ENCODE measurements around the gene STK32C. TPM values are rescaled to one million over a fixed set of nuclear protein-coding genes. Genes with fewer than 3 reads are reported as not detected.
"Not testable (repeated sequence)": the region's sequence is repeated elsewhere in the genome, so short reads cannot be mapped to it uniquely, and the experiment has no call there.

STK32C gene
- total RNA-seq, 1 donor, result 4.2 TPM

DNA sequence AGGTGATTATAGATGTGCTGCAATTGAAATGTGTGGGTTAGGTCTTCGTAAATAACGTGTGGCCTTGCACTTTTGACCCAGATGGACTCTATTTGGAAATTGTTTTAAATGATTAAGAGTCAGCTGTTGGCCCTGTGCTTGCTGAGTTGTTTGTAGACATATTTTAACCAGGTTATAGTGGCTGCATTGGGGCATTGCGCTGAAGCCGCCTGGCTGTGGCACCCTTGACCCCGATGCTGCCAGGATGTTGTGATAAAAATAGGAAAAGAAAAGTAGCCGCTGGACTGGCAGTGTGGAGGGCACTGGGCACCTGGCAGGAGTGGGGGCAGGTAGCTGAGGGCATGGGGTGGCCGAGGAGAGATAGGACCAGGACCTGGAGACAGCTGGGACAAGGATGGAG is 37.6 kb upstream of the STK32C start:
- H3K4me1 ChIP-seq (ENCODE audit: insufficient read depth, low read length), result no peaks in the 10 kb centered on the region
- no peaks in the 10 kb centered on the region for H3K9me3 ChIP-seq (ENCODE audit: low read depth, low read length)
- H3K4me3 ChIP-seq (ENCODE audit: low read length), result no peak overlapping the region
- no peaks in the 10 kb centered on the region for H3K27me3 ChIP-seq (ENCODE audit: insufficient read depth, low read length)

DNA sequence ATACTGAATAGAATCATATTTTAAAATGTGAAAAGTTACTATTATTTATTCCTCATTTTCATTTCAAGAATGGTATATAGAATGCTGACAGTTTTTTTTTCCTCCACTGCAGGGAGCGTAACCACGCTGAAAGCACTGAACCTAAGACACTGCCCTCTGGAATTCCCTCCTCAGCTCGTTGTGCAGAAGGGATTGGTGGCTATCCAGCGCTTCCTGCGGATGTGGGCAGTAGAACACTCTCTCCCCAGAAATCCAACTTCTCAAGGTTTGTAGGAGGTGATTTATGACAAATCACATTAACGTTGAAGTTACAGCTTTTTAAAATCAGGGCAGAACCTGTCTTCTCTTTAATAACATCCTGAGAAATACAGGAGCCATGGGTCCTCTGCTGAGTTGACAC is 36.6 kb upstream of the STK32C start:
- no peaks in the 10 kb centered on the region for H3K27me3 ChIP-seq (ENCODE audit: insufficient read depth, low read length)
- H3K4me1 ChIP-seq (ENCODE audit: insufficient read depth, low read length), result no peaks in the 10 kb centered on the region
- no peaks in the 10 kb centered on the region for H3K9me3 ChIP-seq (ENCODE audit: low read depth, low read length)
- H3K4me3 ChIP-seq (ENCODE audit: low read length), result no peak overlapping the region

DNA sequence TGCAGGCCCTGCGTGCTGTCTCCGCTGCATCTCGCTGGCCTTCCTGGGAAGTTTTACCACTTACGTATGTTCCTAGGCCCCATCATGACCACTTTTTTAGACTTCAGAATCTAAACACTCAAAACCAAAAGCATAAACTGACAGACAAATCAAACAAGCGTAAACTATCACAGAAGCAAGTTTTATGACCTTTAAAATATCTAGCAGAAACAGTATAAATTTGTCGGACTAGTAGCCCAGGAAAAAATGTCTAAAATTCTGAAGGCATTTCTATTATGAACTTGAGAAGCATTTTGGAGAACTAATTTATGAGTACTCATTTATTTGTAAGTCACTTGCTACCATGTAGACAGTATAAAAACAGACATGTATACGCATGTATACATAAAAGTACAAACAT is 34.8 kb upstream of the STK32C start:
- Histone ChIP-seq H3K27me3 (ENCODE audit: insufficient read depth, low read length) (no peaks in the 10 kb centered on the region), H3K9me3 (ENCODE audit: low read depth, low read length) (no peaks in the 10 kb centered on the region), H3K4me1 (ENCODE audit: insufficient read depth, low read length) (peaks cover under 1% of the 10 kb centered on the region), H3K4me3 (ENCODE audit: low read length) (no peak overlapping the region)

DNA sequence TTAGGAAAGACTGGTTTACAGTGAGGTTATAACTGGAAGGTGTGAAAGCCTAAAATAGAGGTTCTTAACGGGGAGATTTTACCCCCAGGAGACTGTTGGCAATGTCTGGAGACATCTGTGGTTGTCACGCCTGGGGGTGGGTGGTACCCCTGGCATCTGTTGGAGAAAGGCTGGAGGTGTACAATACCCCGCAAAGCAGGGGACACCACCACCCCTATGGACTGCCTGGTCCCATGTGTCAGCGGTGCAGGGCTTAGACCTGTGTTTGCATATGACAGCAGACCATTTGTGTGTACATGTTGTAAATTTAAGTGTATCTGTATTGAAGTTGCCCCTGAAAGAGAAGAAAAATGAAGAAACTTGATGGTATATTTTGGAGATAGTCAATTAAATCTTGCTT is 34.0 kb upstream of the STK32C start:
- Histone ChIP-seq H3K9me3 (ENCODE audit: low read depth, low read length) (no peaks in the 10 kb centered on the region), H3K27me3 (ENCODE audit: insufficient read depth, low read length) (no peaks in the 10 kb centered on the region), H3K4me3 (ENCODE audit: low read length) (no peak overlapping the region), H3K4me1 (ENCODE audit: insufficient read depth, low read length) (peaks cover 5% of the 10 kb centered on the region)

DNA sequence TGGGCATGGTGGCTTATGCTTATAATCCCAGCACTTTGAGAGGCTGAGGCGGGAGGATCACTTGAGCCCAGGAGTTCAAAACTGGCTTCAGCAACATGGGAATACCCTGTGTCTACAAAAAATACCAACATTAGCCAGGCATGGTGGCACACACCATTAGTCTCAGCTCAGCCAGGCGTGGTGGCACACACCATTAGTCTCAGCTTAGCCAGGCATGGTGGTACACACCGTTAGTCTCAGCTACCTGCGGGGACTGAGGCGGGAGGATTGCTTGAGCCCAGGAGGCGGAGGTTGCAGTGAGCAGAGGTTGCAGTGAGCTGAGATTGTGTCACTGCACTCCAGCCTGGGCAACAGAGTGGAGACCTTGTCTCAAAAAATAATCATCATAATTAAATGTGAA is 33.3 kb upstream of the STK32C start:
- Histone ChIP-seq H3K27me3 (ENCODE audit: insufficient read depth, low read length) (no peaks in the 10 kb centered on the region), H3K4me1 (ENCODE audit: insufficient read depth, low read length) (peaks cover 12% of the 10 kb centered on the region), H3K4me3 (ENCODE audit: low read length) (no peak overlapping the region), H3K9me3 (ENCODE audit: low read depth, low read length) (no peaks in the 10 kb centered on the region)

DNA sequence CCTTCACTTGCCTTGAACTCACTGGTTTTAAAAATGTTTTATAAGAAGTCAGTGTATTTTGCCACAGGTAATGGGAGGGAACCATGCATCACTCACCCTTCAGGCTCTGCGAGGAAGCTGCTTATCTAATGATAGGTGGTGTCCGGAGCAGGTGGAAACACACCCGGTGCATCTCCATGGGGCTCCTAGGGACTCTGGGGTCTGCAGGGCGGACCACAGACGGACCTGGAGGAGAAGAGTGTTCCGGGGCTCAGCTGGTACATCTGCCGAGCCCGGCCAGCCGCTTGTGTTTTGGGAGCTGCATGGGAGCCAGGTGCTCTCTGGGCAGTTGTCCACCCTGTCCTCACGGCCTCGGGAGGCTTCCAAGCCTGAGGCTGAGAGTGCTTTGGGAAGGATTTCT is 31.5 kb upstream of the STK32C start:
- Histone ChIP-seq H3K9me3 (ENCODE audit: low read depth, low read length) (no peaks in the 10 kb centered on the region), H3K4me3 (ENCODE audit: low read length) (no peak overlapping the region), H3K27me3 (ENCODE audit: insufficient read depth, low read length) (no peaks in the 10 kb centered on the region), H3K4me1 (ENCODE audit: insufficient read depth, low read length) (peaks cover 29% of the 10 kb centered on the region)

DNA sequence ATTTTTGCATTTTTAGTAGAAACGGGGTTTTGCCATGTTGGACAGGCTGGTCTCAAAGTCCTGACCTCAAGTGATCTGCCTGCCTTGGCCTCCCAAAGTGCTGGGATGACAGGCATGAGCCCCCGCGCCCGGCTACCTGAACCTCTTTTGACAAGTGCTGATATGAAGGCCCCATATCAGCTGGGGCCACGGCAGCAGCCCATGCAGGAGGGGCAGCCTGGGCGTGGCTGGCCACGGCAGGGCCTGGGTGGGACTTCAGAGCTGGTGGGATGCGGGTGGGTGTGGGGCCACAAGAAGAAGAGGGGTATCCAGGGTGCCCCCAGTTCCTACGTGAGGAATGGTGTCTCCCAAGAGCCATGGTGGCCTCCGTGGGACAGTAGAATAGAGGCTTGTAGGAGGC is 31.1 kb upstream of the STK32C start:
- Histone ChIP-seq H3K4me3 (ENCODE audit: low read length) (no peak overlapping the region), H3K27me3 (ENCODE audit: insufficient read depth, low read length) (no peaks in the 10 kb centered on the region), H3K4me1 (ENCODE audit: insufficient read depth, low read length) (peaks cover 31% of the 10 kb centered on the region), H3K9me3 (ENCODE audit: low read depth, low read length) (no peaks in the 10 kb centered on the region)

DNA sequence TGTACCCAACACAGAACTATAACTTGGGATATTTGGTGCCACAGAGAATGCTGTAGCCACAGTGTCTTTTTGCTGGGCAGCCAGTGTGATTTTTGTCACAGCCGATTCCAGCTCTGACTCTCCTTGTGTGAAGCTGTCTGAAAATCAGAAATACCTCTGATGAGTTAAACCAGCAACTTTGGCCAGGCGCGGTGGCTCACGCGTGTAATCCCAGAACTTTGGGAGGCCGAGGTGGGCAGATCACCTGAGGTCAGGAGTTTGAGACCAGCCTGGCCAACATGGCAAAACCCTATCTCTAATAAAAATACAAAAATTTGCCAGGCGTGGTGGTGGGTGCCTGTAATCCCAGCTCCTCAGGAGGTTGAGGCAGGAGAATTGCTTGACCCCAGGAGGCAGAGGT is 30.1 kb upstream of the STK32C start:
- H3K9me3 ChIP-seq (ENCODE audit: low read depth, low read length); H3K4me3 ChIP-seq (ENCODE audit: low read length); H3K27me3 ChIP-seq (ENCODE audit: insufficient read depth, low read length): not testable (repeated sequence)
- H3K4me1 ChIP-seq (ENCODE audit: insufficient read depth, low read length), result peaks cover 38% of the 10 kb centered on the region

DNA sequence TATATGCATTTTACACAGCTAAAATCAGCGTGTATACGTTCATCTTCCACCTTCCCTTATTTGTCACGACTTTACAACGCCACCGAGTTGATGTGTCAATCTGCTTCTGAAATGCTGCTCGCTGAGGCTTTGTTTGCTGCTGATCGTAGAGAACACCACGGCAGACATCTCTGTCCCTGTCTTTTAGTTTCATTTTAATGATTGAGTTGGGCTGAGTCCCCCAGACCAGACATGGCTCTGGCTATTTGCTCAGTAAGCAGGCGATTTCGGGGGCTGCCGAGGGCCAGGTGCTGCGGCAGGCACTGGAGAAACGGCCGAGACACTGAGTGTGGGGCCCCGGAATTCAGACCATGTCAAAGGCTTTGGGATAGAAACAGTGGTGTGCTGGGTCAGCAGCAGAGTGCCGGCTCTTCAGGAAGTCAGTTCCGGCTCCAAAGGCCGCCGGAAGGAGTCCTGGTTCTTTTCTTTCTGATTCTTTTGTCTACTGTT is 29.2 kb upstream of the STK32C start:
- no peaks in the 10 kb centered on the region for H3K9me3 ChIP-seq (ENCODE audit: low read depth, low read length)
- H3K4me1 ChIP-seq (ENCODE audit: insufficient read depth, low read length), result peaks cover 45% of the 10 kb centered on the region
- H3K4me3 ChIP-seq (ENCODE audit: low read length), result peak overlapping the region; percentile 44
- H3K27me3 ChIP-seq (ENCODE audit: insufficient read depth, low read length), result no peaks in the 10 kb centered on the region

DNA sequence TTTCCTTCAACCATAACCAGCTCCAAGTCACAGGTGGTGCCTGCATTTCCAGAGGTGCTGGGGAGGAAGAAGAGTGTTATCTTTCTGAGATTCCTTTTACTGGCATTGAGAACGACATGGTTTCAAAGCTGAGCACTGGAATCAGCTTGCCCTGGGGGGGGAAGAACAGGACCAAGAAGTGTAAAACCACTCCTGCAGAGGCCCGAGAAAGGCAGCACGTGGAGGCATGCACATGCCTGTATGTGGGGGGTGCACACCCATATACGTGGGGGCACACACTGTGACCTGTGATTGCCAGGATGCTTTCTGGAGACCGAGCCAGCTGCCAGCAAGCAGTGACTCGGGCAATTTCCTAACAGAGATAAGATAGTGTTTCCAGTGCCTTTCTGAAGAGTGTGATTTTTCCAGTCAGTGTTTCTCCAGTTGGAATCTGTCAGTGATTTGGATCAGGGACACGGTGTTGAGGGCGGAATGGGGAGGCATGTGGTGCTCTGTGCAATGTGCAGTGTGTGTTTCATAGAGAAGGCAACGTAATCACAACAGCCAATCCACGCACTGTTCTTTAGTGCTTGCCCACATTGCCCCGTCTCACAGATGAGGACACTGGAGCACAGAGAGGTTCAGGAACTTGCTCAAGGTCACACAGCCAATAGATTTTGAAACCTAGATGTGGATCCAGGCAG is 28.5 kb upstream of the STK32C start:
- peaks cover 48% of the 10 kb centered on the region for H3K4me1 ChIP-seq (ENCODE audit: insufficient read depth, low read length)
- peak overlapping the region; percentile 44 for H3K4me3 ChIP-seq (ENCODE audit: low read length)
- H3K9me3 ChIP-seq (ENCODE audit: low read depth, low read length), result no peaks in the 10 kb centered on the region
- no peaks in the 10 kb centered on the region for H3K27me3 ChIP-seq (ENCODE audit: insufficient read depth, low read length)

DNA sequence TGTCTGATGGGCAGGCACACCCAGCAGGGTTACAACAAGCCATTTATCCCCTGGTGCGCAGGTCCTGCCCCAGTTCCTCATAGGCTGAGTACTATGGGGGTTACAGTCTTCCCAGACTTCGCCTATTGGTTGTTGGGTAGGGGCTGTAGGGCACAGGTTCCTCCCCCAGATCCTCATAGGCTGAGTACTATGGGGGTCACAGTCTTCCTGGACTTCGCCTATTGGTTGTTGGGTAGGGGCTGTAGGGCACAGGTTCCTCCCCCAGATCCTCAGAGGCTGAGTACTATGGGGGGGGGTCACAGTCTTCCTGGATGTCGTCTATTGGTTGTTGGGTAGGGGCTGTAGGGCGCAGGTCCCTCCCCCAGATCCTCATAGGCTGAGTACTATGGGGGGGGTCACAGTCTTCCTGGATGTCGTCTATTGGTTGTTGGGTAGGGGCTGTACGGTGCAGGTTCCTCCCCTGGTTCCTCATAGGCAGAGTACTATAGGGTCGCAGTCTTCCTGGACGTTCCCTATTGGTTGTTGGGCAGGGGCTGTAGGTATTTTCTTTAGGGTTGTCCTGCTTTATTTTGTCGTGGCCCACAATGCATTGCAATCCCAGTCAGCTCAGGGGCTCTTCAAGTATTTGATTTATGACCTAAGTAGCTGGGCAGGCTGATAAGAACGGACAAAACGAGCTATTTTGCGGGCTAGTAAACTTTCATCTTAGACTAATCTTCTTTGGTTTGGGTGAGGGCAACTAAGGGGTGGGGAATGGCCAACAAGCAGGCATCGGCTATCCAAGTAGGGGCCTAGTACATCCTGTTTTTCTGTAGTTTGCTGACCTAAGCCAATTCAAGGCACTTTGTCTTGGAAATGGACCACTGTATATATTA is 27.7 kb upstream of the STK32C start:
- peaks cover 55% of the 10 kb centered on the region for H3K4me1 ChIP-seq (ENCODE audit: insufficient read depth, low read length)
- H3K9me3 ChIP-seq (ENCODE audit: low read depth, low read length), result no peaks in the 10 kb centered on the region
- H3K4me3 ChIP-seq (ENCODE audit: low read length), result no peak overlapping the region
- no peaks in the 10 kb centered on the region for H3K27me3 ChIP-seq (ENCODE audit: insufficient read depth, low read length)

DNA sequence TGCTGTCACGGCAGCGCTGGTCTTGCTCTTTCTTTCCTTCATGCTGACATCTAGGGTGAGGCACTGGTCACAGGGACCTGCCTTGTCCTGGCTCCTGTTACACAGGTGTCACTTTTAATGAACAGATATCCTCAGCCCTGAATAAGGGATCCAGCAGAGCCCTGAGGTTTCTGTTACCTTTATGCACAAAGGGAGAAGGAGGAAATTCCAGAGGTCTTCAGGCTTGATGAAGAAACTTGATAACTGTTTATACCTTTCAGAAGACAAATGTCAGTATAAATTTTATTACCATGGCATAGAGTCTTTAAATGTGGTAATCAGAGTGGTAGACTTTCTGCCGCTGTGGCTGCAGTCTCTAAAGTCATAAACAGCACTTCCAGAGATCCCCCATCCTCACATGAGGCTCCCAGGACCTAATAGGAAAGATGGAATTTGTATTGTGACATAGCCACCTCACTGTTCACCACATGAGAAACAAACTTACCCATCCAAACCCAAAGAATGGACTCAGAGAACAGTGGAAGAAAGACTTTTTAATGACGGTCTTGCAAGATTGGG is 27.0 kb upstream of the STK32C start:
- Histone ChIP-seq H3K27me3 (ENCODE audit: insufficient read depth, low read length) (no peaks in the 10 kb centered on the region), H3K4me1 (ENCODE audit: insufficient read depth, low read length) (peaks cover 63% of the 10 kb centered on the region), H3K9me3 (ENCODE audit: low read depth, low read length) (no peaks in the 10 kb centered on the region), H3K4me3 (ENCODE audit: low read length) (no peak overlapping the region)

DNA sequence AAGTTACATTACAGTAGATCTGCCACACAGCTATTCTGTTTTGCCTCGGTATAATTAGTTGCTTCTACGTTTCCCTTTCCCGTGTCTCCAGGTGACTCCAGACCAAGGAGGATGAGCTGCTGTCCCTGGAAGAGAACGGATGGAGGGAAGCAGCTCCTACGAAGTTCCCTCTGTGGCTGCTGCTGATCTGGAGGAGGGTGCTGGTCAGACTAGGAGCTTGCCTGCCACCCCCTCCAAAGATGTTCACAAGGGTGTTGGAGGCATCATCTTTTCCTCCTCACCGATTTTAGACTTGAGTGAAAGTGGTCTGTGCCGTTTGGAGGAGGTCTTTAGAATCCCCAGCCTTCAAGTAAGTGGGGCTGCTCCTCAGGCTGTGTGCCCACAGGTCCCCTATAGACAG is 25.6 kb upstream of the STK32C start:
- Histone ChIP-seq H3K4me3 (ENCODE audit: low read length) (no peak overlapping the region), H3K27me3 (ENCODE audit: insufficient read depth, low read length) (no peaks in the 10 kb centered on the region), H3K9me3 (ENCODE audit: low read depth, low read length) (no peaks in the 10 kb centered on the region), H3K4me1 (ENCODE audit: insufficient read depth, low read length) (peaks cover 76% of the 10 kb centered on the region)

DNA sequence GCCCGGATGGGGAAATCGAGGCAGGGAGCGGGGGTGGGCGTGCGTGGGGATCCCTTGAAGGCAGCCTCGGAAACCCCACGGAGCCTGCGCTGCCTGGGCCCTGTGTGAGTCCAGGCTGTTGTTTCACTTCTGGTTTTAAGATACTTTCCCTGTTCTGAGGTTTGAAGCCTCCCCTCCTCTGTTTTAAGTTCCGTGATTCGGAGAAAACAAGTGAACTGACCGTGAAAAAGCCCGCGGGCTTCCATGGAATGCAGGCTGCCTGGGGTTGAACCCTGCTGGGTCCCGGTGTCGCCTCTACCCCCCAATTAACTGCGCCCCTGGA is 24.6 kb upstream of the STK32C start:
- Histone ChIP-seq H3K27me3 (ENCODE audit: insufficient read depth, low read length) (no peaks in the 10 kb centered on the region), H3K4me1 (ENCODE audit: insufficient read depth, low read length) (peaks cover 78% of the 10 kb centered on the region), H3K4me3 (ENCODE audit: low read length) (peak overlapping the region; percentile 72), H3K9me3 (ENCODE audit: low read depth, low read length) (no peaks in the 10 kb centered on the region)

DNA sequence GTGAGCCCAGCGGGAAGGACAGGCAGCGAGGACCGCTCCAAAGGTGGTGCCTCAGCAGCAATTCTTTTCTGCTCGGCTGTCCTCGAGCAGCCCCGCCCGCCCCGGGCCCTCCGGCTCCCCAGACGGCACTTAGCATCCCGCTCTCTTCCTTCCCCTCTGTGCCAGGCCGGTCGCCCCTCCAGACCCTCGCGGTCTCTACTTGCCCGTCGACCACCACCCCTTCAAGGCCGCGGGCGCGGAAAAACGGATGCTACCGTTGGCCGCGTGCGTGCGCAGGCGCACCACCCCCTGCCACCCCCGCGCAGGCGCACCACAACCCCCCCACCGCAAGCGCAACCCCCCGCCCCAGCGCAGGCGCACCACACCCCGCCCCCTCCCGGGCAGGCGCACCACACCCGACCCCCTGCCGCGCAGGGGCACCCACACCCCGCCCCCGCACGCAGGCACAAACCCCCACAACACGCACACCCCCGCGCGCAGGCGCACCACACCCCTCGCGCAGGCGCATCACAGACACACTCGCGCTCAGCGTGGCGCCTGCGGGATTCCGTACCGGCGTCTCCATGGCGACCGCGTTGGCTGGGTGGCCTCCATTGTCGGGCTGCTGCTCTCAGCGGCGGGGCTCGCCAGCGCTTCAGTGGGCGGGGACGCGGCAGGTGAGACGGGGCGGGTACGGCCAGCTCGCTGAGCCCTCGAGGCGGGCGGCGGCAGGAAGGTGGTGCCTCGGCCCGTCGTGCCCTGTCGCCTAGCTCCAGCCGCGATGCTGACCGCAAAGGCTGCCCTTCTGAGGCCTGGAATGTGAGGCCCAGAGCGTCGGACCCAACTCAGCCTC is 24.1 kb upstream of the STK32C start, which contains the start of gene LRRC27:
Gene LRRC27, plus strand, starts transcription at position 593 of the 832 bp plus-strand sequence. CDS start 1,332 bp downstream, outside the sequence.
- Histone ChIP-seq H3K27me3 (ENCODE audit: insufficient read depth, low read length) (no peaks in the 10 kb centered on the region), H3K9me3 (ENCODE audit: low read depth, low read length) (no peaks in the 10 kb centered on the region), H3K4me1 (ENCODE audit: insufficient read depth, low read length) (peaks cover 75% of the 10 kb centered on the region), H3K4me3 (ENCODE audit: low read length) (peak within 1 kb of the TSS; percentile 85)
